CD4-positive, alpha-beta T cell (primary cell): ENCODE results near the gene ADAM22. TPM values are rescaled to one million over a fixed set of nuclear protein-coding genes. Genes with fewer than 3 reads are reported as not detected.

Experiments used
- ATAC-seq: fragments of 200-7000 bp; cut with Tn5 transposase; one replicate; pipeline ENCODE4 v1.10.0; 2022; ENCODE audit warnings: mild to moderate bottlenecking; ENCODE audit not compliant: poor library complexity
- CTCF ChIA-PET: fragments of 350-600 bp; sonication (Branson Sonifier 250); formaldehyde crosslinking; loops from one replicate; lab custom pipeline; 2021; ENCODE audit warnings: antibody characterized with exemption, inconsistent platforms; lab: Charles Lee
- POLR2A ChIA-PET: fragments of 350-600 bp; sonication (Branson Sonifier 250); formaldehyde crosslinking; loops from one replicate; lab custom pipeline; 2021; ENCODE audit warnings: antibody characterized with exemption, inconsistent platforms; lab: Charles Lee
- DNase-seq, 14 experiments: peaks; one replicate each; pipeline ENCODE4 v3.0.0-alpha.2; 2013 to 2020; ENCODE audit warnings: mixed read lengths in 2 of 14
- H3K27ac ChIP-seq, 2 donors: one replicate each; pipeline versions ENCODE4 v1.5.1 to v1.7.0; 2013; ENCODE audit warnings: low read length in 2 of 2, low read depth in 1 of 2, mild to moderate bottlenecking in 1 of 2
- H3K27me3 ChIP-seq, 2 experiments: 1 replicate in 1 of 2; 2 replicates in 1 of 2; pipeline versions ENCODE4 v1.6.1 to v1.7.0; 2013; ENCODE audit warnings: low read length in 2 of 2, control low read depth in 1 of 2, mild to moderate bottlenecking in 1 of 2, moderate library complexity in 1 of 2; ENCODE audit not compliant: insufficient read depth in 2 of 2, control insufficient read depth in 1 of 2
- H3K36me3 ChIP-seq: one replicate; pipeline ENCODE4 v1.6.1; 2013; ENCODE audit warnings: low read length, control low read depth; ENCODE audit not compliant: insufficient read depth
- H3K4me1 ChIP-seq: one replicate; pipeline ENCODE4 v1.6.1; 2013; ENCODE audit warnings: low read length, control low read depth; ENCODE audit not compliant: insufficient read depth
- H3K4me3 ChIP-seq: one replicate; pipeline ENCODE4 v1.5.1; 2013; ENCODE audit warnings: mild to moderate bottlenecking, low read length, moderate library complexity
- H3K9me3 ChIP-seq, 2 experiments: 1 replicate in 1 of 2; 2 replicates in 1 of 2; pipeline versions ENCODE4 v1.6.1 to v1.7.0; 2013; ENCODE audit warnings: low read length in 2 of 2, mild to moderate bottlenecking in 2 of 2, control low read depth in 1 of 2, moderate library complexity in 1 of 2; ENCODE audit not compliant: control insufficient read depth in 1 of 2, insufficient read depth in 1 of 2
- H3K27ac Mint-ChIP-seq: one replicate; pipeline ENCODE4 v1.8.0; 2020; ENCODE audit warnings: mixed read lengths
- H3K27me3 Mint-ChIP-seq: one replicate; pipeline ENCODE4 v1.8.0; 2021; ENCODE audit warnings: mixed read lengths
- H3K36me3 Mint-ChIP-seq: one replicate; pipeline ENCODE4 v1.8.0; 2021; ENCODE audit warnings: low read depth, mixed read lengths
- H3K4me1 Mint-ChIP-seq: one replicate; pipeline ENCODE4 v1.8.0; 2021; ENCODE audit warnings: low read depth, mixed read lengths
- H3K4me3 Mint-ChIP-seq: one replicate; pipeline ENCODE4 v1.8.0; 2020; ENCODE audit warnings: mild to moderate bottlenecking, mixed read lengths
- H3K9me3 Mint-ChIP-seq: one replicate; pipeline ENCODE4 v1.8.0; 2020; ENCODE audit warnings: mixed read lengths
- CTCF ChIP-seq: fragments of 200-600 bp; IDR thresholded peaks from one replicate; pipeline ENCODE4 v1.8.0; 2022; ENCODE audit warnings: antibody characterized with exemption, mild to moderate bottlenecking
- intact Hi-C, 2 experiments: fragments of 100-400 bp; cut with DNase I in 1 of 2; cut with micrococcal nuclease in 1 of 2; formaldehyde crosslinking; loops; one replicate each; pipeline versions ENCODE4 v1.15.1 to v1.9.0; 2023 to 2025; cut with DNase I, micrococcal nuclease
- total RNA-seq, 174 experiments: library from RNA in 2 of 174; stranded (reverse) in 2 of 174; gene quantifications; one replicate each; pipeline ENCODE4 v1.2.3 and lab custom pipeline; 2021 to 2026

Gene ADAM22
- total RNA-seq, 2 experiments from 2014 or later, result 0.60 to 0.64 TPM

GRCh38 chr7:88044069-88044468 is 110.0 kb downstream of the ADAM22 start:
- ChIA-PET POLR2A (no interaction called here), CTCF (no interaction called here)
- no peak for ATAC-seq
- Histone ChIP-seq H3K4me1 (no peaks in the 10 kb centered on the region), H3K36me3 (no peaks in the 10 kb centered on the region), H3K4me3 (no peak overlapping the region), H3K9me3 (no peaks in the 10 kb centered on the region), H3K27me3 (no peaks in the 10 kb centered on the region), H3K27ac (no peak overlapping the region)
- H3K4me3 Mint-ChIP-seq, result no peak overlapping the region
- no peak for DNase-seq
- no peaks in the 10 kb centered on the region for H3K27me3 Mint-ChIP-seq
- H3K27ac Mint-ChIP-seq, result no peak overlapping the region
- no peaks in the 10 kb centered on the region for H3K36me3 Mint-ChIP-seq
- intact Hi-C loops, result no loop called here
- H3K9me3 Mint-ChIP-seq, result no peaks in the 10 kb centered on the region
- H3K4me1 Mint-ChIP-seq, result peaks cover 10% of the 10 kb centered on the region
- TF ChIP-seq CTCF, result no peak

- Histone ChIP-seq H3K36me3 (no peaks in the 10 kb centered on the region), H3K27me3 (no peaks in the 10 kb centered on the region), H3K27ac (no peak overlapping the region), H3K4me1 (no peaks in the 10 kb centered on the region), H3K9me3 (no peaks in the 10 kb centered on the region), H3K4me3 (no peak overlapping the region)
- H3K4me3 Mint-ChIP-seq, result no peak overlapping the region
- no peaks in the 10 kb centered on the region for H3K9me3 Mint-ChIP-seq
- DNase-seq (no peak), ATAC-seq (no peak)
- H3K27ac Mint-ChIP-seq, result no peak overlapping the region
- ChIA-PET CTCF (no interaction called here), POLR2A (no interaction called here)
- no peaks in the 10 kb centered on the region for H3K36me3 Mint-ChIP-seq
- H3K27me3 Mint-ChIP-seq, result no peaks in the 10 kb centered on the region
- no peak for TF ChIP-seq CTCF
- intact Hi-C loops, result no loop called here
- H3K4me1 Mint-ChIP-seq, result peaks cover 8% of the 10 kb centered on the region
These were observed 113.0 kb downstream of the ADAM22 start for GRCh38 chr7:88046839-88047573.

- ChIA-PET CTCF (no interaction called here), POLR2A (no interaction called here)
- Mint-ChIP-seq H3K4me1 (peaks cover 8% of the 10 kb centered on the region), H3K4me3 (no peak overlapping the region), H3K27ac (no peak overlapping the region), H3K27me3 (no peaks in the 10 kb centered on the region), H3K36me3 (no peaks in the 10 kb centered on the region), H3K9me3 (peaks cover under 1% of the 10 kb centered on the region)
- no peak for TF ChIP-seq CTCF
- no peak for ATAC-seq
- no peaks in the 10 kb centered on the region for H3K4me1 ChIP-seq
- H3K4me3 ChIP-seq, result no peak overlapping the region
- DNase-seq, result no peak
- intact Hi-C loops, result no loop called here
- no peaks in the 10 kb centered on the region for H3K9me3 ChIP-seq
- H3K27ac ChIP-seq, result no peak overlapping the region
- H3K36me3 ChIP-seq, result no peaks in the 10 kb centered on the region
- H3K27me3 ChIP-seq, result no peaks in the 10 kb centered on the region
These were observed 123.6 kb downstream of the ADAM22 start for GRCh38 chr7:88057655-88058054.
